NCI-H146 treated with DMSO at 0.1 percent for 48 hours (cell line): ENCODE data around the gene ZNF564.
A peak's percentile ranks its signal among the peaks of the same experiment; 100 is the strongest.
"Not testable (repeated sequence)": the region's sequence is repeated elsewhere in the genome, so short reads cannot be mapped to it uniquely, and the experiment has no call there.

ENCODE experiments used
- DNase-seq: peaks from one replicate; lab custom pipeline; 2025; ENCODE audit not compliant: unreplicated experiment; lab: John Stamatoyannopoulos, UW

The ZNF564 gene

GRCh38 chr19:12551060-12551832 is at the start of gene ZNF564:
Gene ZNF564, minus strand, starts transcription at chr19:12551482. Its CDS starts 150 bp downstream, at chr19:12551332.
- DNase-seq = peak; percentile 100

GRCh38 chr19:12597594-12597993 is 46.3 kb upstream of the ZNF564 start:
- no peak for DNase-seq

- DNase-seq = no peak
Observed at GRCh38 chr19:12596927-12597548, 45.8 kb upstream of the ZNF564 start.

GRCh38 chr19:12596485-12596884 is 45.2 kb upstream of the ZNF564 start:
- DNase-seq = no peak

- DNase-seq = no peak
Observed at GRCh38 chr19:12581100-12581499, 29.8 kb upstream of the ZNF564 start.

- no peak for DNase-seq
Observed at GRCh38 chr19:12580180-12580694, 29.0 kb upstream of the ZNF564 start.

GRCh38 chr19:12578641-12579040 is 27.4 kb upstream of the ZNF564 start:
- DNase-seq = no peak

- peak; percentile 97 for DNase-seq
Observed at GRCh38 chr19:12574036-12574435, 22.8 kb upstream of the ZNF564 start.

GRCh38 chr19:12567951-12568350 is 16.7 kb upstream of the ZNF564 start:
- DNase-seq = no peak

- DNase-seq = not testable (repeated sequence)
Observed at GRCh38 chr19:12566380-12566779, 15.1 kb upstream of the ZNF564 start.

- peak; percentile 94 for DNase-seq
Observed at GRCh38 chr19:12564016-12564664, 12.9 kb upstream of the ZNF564 start.

- no peak for DNase-seq
Observed at GRCh38 chr19:12555456-12555930, 4.2 kb upstream of the ZNF564 start.

GRCh38 chr19:12546903-12547302 is 4.4 kb downstream of the ZNF564 start:
- no peak for DNase-seq

GRCh38 chr19:12546068-12546467 is 5.2 kb downstream of the ZNF564 start:
- no peak for DNase-seq

GRCh38 chr19:12545267-12545666 is 6.0 kb downstream of the ZNF564 start:
- DNase-seq = no peak

- DNase-seq = no peak
Observed at GRCh38 chr19:12544401-12544876, 6.8 kb downstream of the ZNF564 start.

- DNase-seq = no peak
Observed at GRCh38 chr19:12543855-12544254, 7.4 kb downstream of the ZNF564 start.

GRCh38 chr19:12527034-12527836 is 24.0 kb downstream of the ZNF564 start:
- no peak for DNase-seq

GRCh38 chr19:12526542-12526941 is 24.7 kb downstream of the ZNF564 start:
- no peak for DNase-seq

- DNase-seq = no peak
Observed at GRCh38 chr19:12521996-12522395, 29.3 kb downstream of the ZNF564 start.
